K562 (cell line): Measurements from ENCODE around the gene CCR2. TPM values are rescaled to one million over a fixed set of nuclear protein-coding genes. Genes with fewer than 3 reads are reported as not detected.

Experiments
- ATAC-seq: fragments of 200-7000 bp; cut with Tn5 transposase; 3 replicates; pipeline ENCODE4 v1.9.1; 2020; ENCODE audit warnings: moderate library complexity
- BruUV-seq: library from RNA; stranded (reverse); fragments of 400-500 nt; replicated peaks from 2 replicates; lab custom pipeline; 2021; lab: Mats Ljungman, UMichigan
- CTCF ChIA-PET: fragments of 300-600 bp; formaldehyde crosslinking; extraction: SDS; loops from one replicate; lab custom pipeline; 2021; ENCODE audit warnings: low intra/inter-chr PET ratio; lab: Yijun Ruan, JAX
- POLR2A ChIA-PET: fragments of 300-600, 350-650 bp; sonication (Branson Sonifier 250); formaldehyde crosslinking; extraction: SDS; loops from one replicate; lab custom pipeline; 2021; ENCODE audit warnings: antibody characterized with exemption, inconsistent platforms; lab: Yijun Ruan, JAX
- DNase-seq, 4 experiments: peaks; one replicate each; pipeline versions ENCODE4 v3.0.0 to v3.0.0-alpha.2; 2011 to 2018; ENCODE audit warnings: low spot score in 3 of 4, mixed read lengths in 3 of 4; ENCODE audit errors: extremely low read depth in 1 of 4
- FAIRE-seq: peaks from 2 replicates; lab custom pipeline; 2011; peaks lifted over from hg19 to GRCh38; lab: Jason Lieb, UNC
- H2AFZ ChIP-seq: 2 replicates; pipeline ENCODE4 v1.6.0; 2011; ENCODE audit warnings: low read depth, low read length, control low read depth, inconsistent platforms
- H3K27ac ChIP-seq: fragments of 200-600 bp; 3 replicates; pipeline ENCODE4 v1.8.0; 2011; ENCODE audit warnings: low read depth, mild to moderate bottlenecking, control low read depth, inconsistent platforms, low read length, moderate library complexity, mixed read lengths; ENCODE audit errors: extremely low read depth
- H3K27me3 ChIP-seq, 2 experiments: fragments of 300-600 bp in 1 of 2; 2 replicates in 1 of 2; 3 replicates in 1 of 2; pipeline versions ENCODE4 v1.6.0 to v1.8.0; 2011; ENCODE audit warnings: inconsistent platforms in 2 of 2, low read length in 2 of 2, mild to moderate bottlenecking in 1 of 2, mixed read lengths in 1 of 2, moderate library complexity in 1 of 2; ENCODE audit not compliant: control insufficient read depth in 2 of 2, insufficient read depth in 2 of 2
- H3K36me3 ChIP-seq: fragments of 300-600 bp; 3 replicates; pipeline ENCODE4 v1.8.0; 2011; ENCODE audit warnings: mild to moderate bottlenecking, low read length, inconsistent platforms; ENCODE audit not compliant: control insufficient read depth, insufficient read depth
- H3K4me1 ChIP-seq, 2 experiments: fragments of 200-600 bp in 1 of 2; replicated peaks in 1 of 2; 2 replicates in 1 of 2; 3 replicates in 1 of 2; pipeline versions ENCODE4 v1.5.1 to v1.8.0; 2011; ENCODE audit warnings: inconsistent platforms in 2 of 2, low read length in 2 of 2, mild to moderate bottlenecking in 1 of 2, mixed read lengths in 1 of 2, moderate library complexity in 1 of 2; ENCODE audit not compliant: control insufficient read depth in 2 of 2, insufficient read depth in 2 of 2
- H3K4me2 ChIP-seq: 2 replicates; pipeline ENCODE4 v1.6.1; 2011; ENCODE audit warnings: low read length, control low read depth, inconsistent platforms, mixed read lengths; ENCODE audit not compliant: insufficient read depth
- H3K4me3 ChIP-seq: fragments of 200-600 bp; sonication (generic), shearing (Covaris generic); 2 replicates; pipeline ENCODE4 v1.5.1; 2016; ENCODE audit warnings: control low read depth, inconsistent platforms
- H3K79me2 ChIP-seq: fragments of 200-600 bp; 3 replicates; pipeline ENCODE4 v1.8.0; 2011; ENCODE audit warnings: low read length, inconsistent platforms; ENCODE audit not compliant: control insufficient read depth, insufficient read depth
- H3K9ac ChIP-seq, 2 experiments: 2 replicates each; pipeline versions ENCODE4 v1.6.0 to v1.6.1; 2011; ENCODE audit warnings: low read depth in 2 of 2, low read length in 2 of 2, control low read depth in 1 of 2, inconsistent platforms in 1 of 2, mild to moderate bottlenecking in 1 of 2, mixed read lengths in 1 of 2; ENCODE audit not compliant: insufficient read depth in 1 of 2
- H3K9me1 ChIP-seq: one replicate; pipeline ENCODE4 v1.6.0; 2011; ENCODE audit warnings: inconsistent platforms, mild to moderate bottlenecking, low read length, moderate library complexity; ENCODE audit not compliant: control insufficient read depth, insufficient read depth
- H3K9me3 ChIP-seq: replicated peaks from 2 replicates; pipeline ENCODE4 v1.5.1; 2011; ENCODE audit warnings: low read depth, low read length, inconsistent platforms; ENCODE audit not compliant: control insufficient read depth, insufficient read depth
- H4K20me1 ChIP-seq: replicated peaks from 2 replicates; pipeline ENCODE4 v1.6.1; 2011; ENCODE audit warnings: low read length, inconsistent platforms, mixed read lengths; ENCODE audit not compliant: control insufficient read depth, insufficient read depth
- BDP1 ChIP-seq: IDR thresholded peaks from 3 replicates; pipeline ENCODE4 v1.6.1; 2011; ENCODE audit not compliant: insufficient read length, insufficient read depth
- CBX8 ChIP-seq: fragments of 200-600 bp; sonication (generic); IDR thresholded peaks from 2 replicates; pipeline ENCODE4 v1.6.1; 2012; ENCODE audit warnings: borderline replicate concordance, mixed run types, low read depth, mild to moderate bottlenecking, moderate library complexity, mixed read lengths, low read length, control low read depth, inconsistent platforms; ENCODE audit not compliant: poor library complexity, severe bottlenecking; ENCODE audit errors: extremely low read depth
- NEUROD1 ChIP-seq: fragments of 150-350 bp; IDR thresholded peaks from 2 replicates; pipeline ENCODE4 v1.6.1; 2014; ENCODE audit warnings: borderline replicate concordance, low read length, low read depth; ENCODE audit not compliant: partially characterized antibody
- POLR2H ChIP-seq: IDR thresholded peaks from 2 replicates; pipeline ENCODE4 v1.6.1; 2016; ENCODE audit warnings: missing genetic modification characterization, low read depth, mild to moderate bottlenecking, control low read depth, missing compliant biosample characterization, moderate library complexity
- SMC3 ChIP-seq: conservative IDR thresholded peaks from 2 replicates; pipeline ENCODE4 v1.6.1; 2011; ENCODE audit warnings: low read depth, low read length, improper control_type of control experiment; ENCODE audit not compliant: insufficient read depth
- WGBS: fragments of 100-300 bp; shearing (Covaris generic); methylation state at CpG from one replicate; pipeline ENCODE4 v1.1.6; 2016; ENCODE audit warnings: low coverage, mixed read lengths; ENCODE audit not compliant: insufficient coverage; ENCODE audit errors: missing lambda C conversion rate; 5-methylcytosine and 5-hydroxymethylcytosine counted together
- in situ Hi-C: fragments of 300-500 bp; cut with MboI; formaldehyde crosslinking; loops from 4 replicates; pipeline ENCODE4 v1.15.0; 2018; ENCODE audit warnings: inconsistent platforms, mixed read lengths
- intact Hi-C: fragments of 100-400 bp; cut with micrococcal nuclease; formaldehyde crosslinking; loops from 2 replicates; pipeline ENCODE4 v1.14.2; 2022
- polyA plus RNA-seq, 8 experiments: library from polyadenylated mRNA; depleted of rRNA in 4 of 8; stranded (reverse) in 5 of 8; unstranded in 3 of 8; fragments of >200 nt; fragmentation: Nextera tagmentation in 2 of 8; fragmentation: Illumina TruSeq in 1 of 8; extraction: Ambion mirVana in 2 of 8; extraction: Trizol in 1 of 8; gene quantifications; 2 replicates each; pipeline versions ENCODE4 v1.2.1 to v1.2.3, GENCODE V29; 2011 to 2014; ENCODE audit warnings: inconsistent platforms in 1 of 8, missing spikeins in 1 of 8
- total RNA-seq, 7 experiments: library from RNA; depleted of rRNA in 6 of 7; stranded (reverse); fragments of >200 nt in 6 of 7; fragmentation: Illumina TruSeq in 2 of 7; extraction: Trizol in 2 of 7; gene quantifications; 2 replicates each; pipeline versions ENCODE4 v1.2.1 to v1.2.3, GENCODE V29; 2011 to 2021; ENCODE audit warnings: low replicate concordance in 1 of 7
- TF ChIP-seq, protein P1 (sequence below): sonication (generic); formaldehyde crosslinking; IDR thresholded peaks from 2 replicates; pipeline ENCODE4 v1.8.1; 2023; ENCODE audit warnings: mild to moderate bottlenecking, missing genetic modification reagents
- TF ChIP-seq, protein P2 (sequence below), 2 experiments: fragments of 450-650 bp in 1 of 2; sonication (generic) in 1 of 2; formaldehyde crosslinking in 1 of 2; IDR thresholded peaks; 2 replicates each; pipeline versions ENCODE4 v1.7.1 to v1.9.0; 2016 to 2022; ENCODE audit warnings: inconsistent platforms in 1 of 2, mild to moderate bottlenecking in 1 of 2, missing genetic modification reagents in 1 of 2

CCR2 gene
- total and polyA plus RNA-seq, 9 of the 15 experiments (the other 6 are each of a cell fraction or from before 2014, with no cell fraction given), result not detected

DNA sequence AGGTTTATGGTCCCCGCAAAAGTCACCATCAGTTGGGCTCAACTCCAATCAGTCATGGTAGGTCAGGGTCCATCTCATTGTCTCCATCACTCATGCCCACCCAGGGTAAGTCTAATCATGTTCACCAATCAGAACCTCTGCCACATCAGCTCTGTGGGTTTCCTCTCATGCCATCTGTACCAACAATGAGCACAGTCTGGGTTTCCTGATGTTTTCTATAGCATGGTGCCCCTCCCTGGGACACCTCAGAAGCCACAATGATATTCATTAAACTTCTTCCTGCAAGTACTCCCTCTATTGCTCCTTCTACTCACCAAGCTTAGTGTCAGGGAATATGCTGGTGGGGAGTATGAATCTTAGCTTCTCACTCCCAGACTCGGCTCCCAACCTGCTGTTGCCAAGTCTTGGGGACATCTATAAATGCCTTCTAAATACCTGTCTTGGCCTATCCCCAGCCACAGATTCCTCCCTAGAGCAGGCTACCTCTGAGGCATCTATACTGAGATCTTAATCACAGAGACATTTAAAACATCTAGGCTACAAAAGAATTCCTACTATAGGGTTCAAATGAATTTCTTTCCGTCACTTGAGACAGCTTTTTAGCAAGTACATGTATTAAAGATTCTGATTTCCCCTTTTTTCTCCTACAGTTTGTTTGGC, 5.0 kb upstream of the CCR2 start:
- no peaks in the 10 kb centered on the region for H3K36me3 ChIP-seq
- BruUV-seq, result no TSS peak
- H2AFZ ChIP-seq, result no peak overlapping the region
- intact Hi-C loops (no loop called here), in situ Hi-C loops (no loop called here)
- no peak overlapping the region for H3K9ac ChIP-seq
- ChIA-PET CTCF (no interaction called here), POLR2A (interaction anchor here (1.2 kb wide), 1 partner anchor 37 kb away, joined by 4 read pairs; no protein-coding TSS in a partner anchor)
- no peaks in the 10 kb centered on the region for H3K9me3 ChIP-seq
- WGBS, result 0% methylated on average over 3 of the region's 3 CpGs
- no peaks in the 10 kb centered on the region for H3K79me2 ChIP-seq
- no peak overlapping the region for H3K27ac ChIP-seq
- no peak overlapping the region for H3K4me3 ChIP-seq
- ATAC-seq (no peak), DNase-seq (no peak), FAIRE-seq (peak; percentile 26)
- H4K20me1 ChIP-seq, result no peaks in the 10 kb centered on the region
- H3K27me3 ChIP-seq, result peaks cover 0 to 7% of the 10 kb centered on the region in 2 experiments; a peak in 2 of 5 replicates
- H3K4me1 ChIP-seq, result no peaks in the 10 kb centered on the region
- H3K4me2 ChIP-seq, result no peak overlapping the region
- no peaks in the 10 kb centered on the region for H3K9me1 ChIP-seq
- TF ChIP-seq, protein P1, sequence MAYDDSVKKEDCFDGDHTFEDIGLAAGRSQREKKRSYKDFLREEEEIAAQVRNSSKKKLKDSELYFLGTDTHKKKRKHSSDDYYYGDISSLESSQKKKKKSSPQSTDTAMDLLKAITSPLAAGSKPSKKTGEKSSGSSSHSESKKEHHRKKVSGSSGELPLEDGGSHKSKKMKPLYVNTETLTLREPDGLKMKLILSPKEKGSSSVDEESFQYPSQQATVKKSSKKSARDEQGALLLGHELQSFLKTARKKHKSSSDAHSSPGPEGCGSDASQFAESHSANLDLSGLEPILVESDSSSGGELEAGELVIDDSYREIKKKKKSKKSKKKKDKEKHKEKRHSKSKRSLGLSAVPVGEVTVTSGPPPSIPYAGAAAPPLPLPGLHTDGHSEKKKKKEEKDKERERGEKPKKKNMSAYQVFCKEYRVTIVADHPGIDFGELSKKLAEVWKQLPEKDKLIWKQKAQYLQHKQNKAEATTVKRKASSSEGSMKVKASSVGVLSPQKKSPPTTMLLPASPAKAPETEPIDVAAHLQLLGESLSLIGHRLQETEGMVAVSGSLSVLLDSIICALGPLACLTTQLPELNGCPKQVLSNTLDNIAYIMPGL (CRISPR knock-in tag), result no peak
- TF ChIP-seq NEUROD1 (no peak), SMC3 (no peak), CBX8 (no peak), POLR2H (no peak), BDP1 (no peak)
- TF ChIP-seq, protein P2, sequence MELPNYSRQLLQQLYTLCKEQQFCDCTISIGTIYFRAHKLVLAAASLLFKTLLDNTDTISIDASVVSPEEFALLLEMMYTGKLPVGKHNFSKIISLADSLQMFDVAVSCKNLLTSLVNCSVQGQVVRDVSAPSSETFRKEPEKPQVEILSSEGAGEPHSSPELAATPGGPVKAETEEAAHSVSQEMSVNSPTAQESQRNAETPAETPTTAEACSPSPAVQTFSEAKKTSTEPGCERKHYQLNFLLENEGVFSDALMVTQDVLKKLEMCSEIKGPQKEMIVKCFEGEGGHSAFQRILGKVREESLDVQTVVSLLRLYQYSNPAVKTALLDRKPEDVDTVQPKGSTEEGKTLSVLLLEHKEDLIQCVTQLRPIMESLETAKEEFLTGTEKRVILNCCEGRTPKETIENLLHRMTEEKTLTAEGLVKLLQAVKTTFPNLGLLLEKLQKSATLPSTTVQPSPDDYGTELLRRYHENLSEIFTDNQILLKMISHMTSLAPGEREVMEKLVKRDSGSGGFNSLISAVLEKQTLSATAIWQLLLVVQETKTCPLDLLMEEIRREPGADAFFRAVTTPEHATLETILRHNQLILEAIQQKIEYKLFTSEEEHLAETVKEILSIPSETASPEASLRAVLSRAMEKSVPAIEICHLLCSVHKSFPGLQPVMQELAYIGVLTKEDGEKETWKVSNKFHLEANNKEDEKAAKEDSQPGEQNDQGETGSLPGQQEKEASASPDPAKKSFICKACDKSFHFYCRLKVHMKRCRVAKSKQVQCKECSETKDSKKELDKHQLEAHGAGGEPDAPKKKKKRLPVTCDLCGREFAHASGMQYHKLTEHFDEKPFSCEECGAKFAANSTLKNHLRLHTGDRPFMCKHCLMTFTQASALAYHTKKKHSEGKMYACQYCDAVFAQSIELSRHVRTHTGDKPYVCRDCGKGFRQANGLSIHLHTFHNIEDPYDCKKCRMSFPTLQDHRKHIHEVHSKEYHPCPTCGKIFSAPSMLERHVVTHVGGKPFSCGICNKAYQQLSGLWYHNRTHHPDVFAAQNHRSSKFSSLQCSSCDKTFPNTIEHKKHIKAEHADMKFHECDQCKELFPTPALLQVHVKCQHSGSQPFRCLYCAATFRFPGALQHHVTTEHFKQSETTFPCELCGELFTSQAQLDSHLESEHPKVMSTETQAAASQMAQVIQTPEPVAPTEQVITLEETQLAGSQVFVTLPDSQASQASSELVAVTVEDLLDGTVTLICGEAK (IDR thresholded peaks at IDR 0.05), result no peak
- TF ChIP-seq, protein P2 (CRISPR knock-in tag; IDR thresholded peaks at IDR 0.05), result no peak
